Tibial artery (tissue), 4 donors: ENCODE measurements around the gene KIF1C.

Experiments
- DNase-seq, 2 donors: peaks; one replicate each; pipeline ENCODE4 v3.0.0-alpha.2; 2019
- H3K27ac ChIP-seq, 2 donors: fragments of 200-600 bp; sonication (generic) in 1 of 2; 1 replicate in 1 of 2; 2 replicates in 1 of 2; pipeline ENCODE4 v1.5.1; 2018 to 2019; ENCODE audit warnings: mild to moderate bottlenecking in 1 of 2
- H3K27me3 ChIP-seq, 2 donors: fragments of 200-600 bp; sonication (generic) in 1 of 2; one replicate each; pipeline versions ENCODE4 v1.5.1 to v1.6.0; 2016 to 2019
- H3K36me3 ChIP-seq, 3 donors: fragments of 200-600 bp; sonication (generic) in 2 of 3; one replicate each; pipeline ENCODE4 v1.5.1; 2016 to 2019; ENCODE audit warnings: mild to moderate bottlenecking in 2 of 3
- H3K4me1 ChIP-seq, 4 donors: fragments of 200-600 bp; sonication (generic) in 2 of 4; 1 replicate in 3 of 4; 2 replicates in 1 of 4; pipeline ENCODE4 v1.5.1; 2016 to 2019
- H3K4me3 ChIP-seq, 2 donors: fragments of 200-600 bp; sonication (generic) in 1 of 2; 1 replicate in 1 of 2; 2 replicates in 1 of 2; pipeline ENCODE4 v1.5.1; 2018 to 2019; ENCODE audit warnings: mild to moderate bottlenecking in 2 of 2
- H3K9me3 ChIP-seq, 3 donors: fragments of 200-600 bp; sonication (generic) in 1 of 3; one replicate each; pipeline ENCODE4 v1.5.1; 2016 to 2019
- intact Hi-C: fragments of 100-400 bp; cut with DNase I; formaldehyde crosslinking; loops from one replicate; pipeline ENCODE4 v1.15.0; 2023; ENCODE audit warnings: low total_unique reads
- TF ChIP-seq, protein P1 (sequence below), 2 experiments: fragments of 200-600 bp in 1 of 2; fragments of 450-650 bp in 1 of 2; IDR thresholded peaks; one replicate each; pipeline ENCODE4 v1.5.1; 2017 to 2019; ENCODE audit warnings: antibody characterized with exemption in 2 of 2, mild to moderate bottlenecking in 1 of 2, moderate library complexity in 1 of 2

KIF1C gene

DNA sequence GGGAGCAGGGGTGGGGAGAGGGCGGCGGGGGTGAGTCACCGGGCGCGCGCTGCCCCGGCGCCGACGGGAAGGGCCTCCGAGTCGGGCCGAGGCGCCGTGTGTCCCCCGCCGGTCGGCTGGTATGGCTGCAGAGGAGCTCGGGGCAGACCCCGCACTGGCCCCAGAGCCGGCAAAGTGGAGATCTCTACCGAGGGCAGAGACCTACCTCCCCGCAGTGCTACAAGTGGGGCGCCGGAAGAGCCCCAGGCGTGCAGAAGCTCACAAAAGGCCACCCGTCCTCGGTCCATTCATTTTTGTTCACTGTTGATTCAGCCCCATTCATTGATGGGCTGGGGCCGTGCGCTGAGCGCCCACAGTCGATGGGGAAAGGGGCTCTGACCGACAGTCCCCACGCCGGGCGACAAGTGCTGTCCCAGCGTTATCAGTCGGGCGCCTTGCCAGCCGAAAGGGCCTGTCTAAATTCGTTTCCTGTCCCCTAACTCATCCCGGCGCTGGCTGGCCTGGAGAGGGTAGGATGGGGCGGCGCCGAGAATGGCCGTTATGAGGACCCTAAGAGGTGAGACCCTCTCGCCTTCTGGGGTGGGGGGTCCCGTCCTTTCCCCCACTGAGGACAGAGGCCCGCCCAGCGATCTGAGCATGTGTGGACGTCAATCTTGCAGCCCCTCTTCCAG lies 47.5 kb upstream of the KIF1C start:
- Histone ChIP-seq H3K27ac (peak overlapping the region; percentile 95 to 99), H3K27me3 (no peaks in the 10 kb centered on the region), H3K4me1 (peaks cover 6 to 50% (median 37%) of the 10 kb centered on the region in 4 donors), H3K9me3 (no peaks in the 10 kb centered on the region), H3K4me3 (peak overlapping the region; percentile 93 to 100), H3K36me3 (peaks cover 14 to 20% (median 15%) of the 10 kb centered on the region in 3 donors)
- TF ChIP-seq, protein P1, sequence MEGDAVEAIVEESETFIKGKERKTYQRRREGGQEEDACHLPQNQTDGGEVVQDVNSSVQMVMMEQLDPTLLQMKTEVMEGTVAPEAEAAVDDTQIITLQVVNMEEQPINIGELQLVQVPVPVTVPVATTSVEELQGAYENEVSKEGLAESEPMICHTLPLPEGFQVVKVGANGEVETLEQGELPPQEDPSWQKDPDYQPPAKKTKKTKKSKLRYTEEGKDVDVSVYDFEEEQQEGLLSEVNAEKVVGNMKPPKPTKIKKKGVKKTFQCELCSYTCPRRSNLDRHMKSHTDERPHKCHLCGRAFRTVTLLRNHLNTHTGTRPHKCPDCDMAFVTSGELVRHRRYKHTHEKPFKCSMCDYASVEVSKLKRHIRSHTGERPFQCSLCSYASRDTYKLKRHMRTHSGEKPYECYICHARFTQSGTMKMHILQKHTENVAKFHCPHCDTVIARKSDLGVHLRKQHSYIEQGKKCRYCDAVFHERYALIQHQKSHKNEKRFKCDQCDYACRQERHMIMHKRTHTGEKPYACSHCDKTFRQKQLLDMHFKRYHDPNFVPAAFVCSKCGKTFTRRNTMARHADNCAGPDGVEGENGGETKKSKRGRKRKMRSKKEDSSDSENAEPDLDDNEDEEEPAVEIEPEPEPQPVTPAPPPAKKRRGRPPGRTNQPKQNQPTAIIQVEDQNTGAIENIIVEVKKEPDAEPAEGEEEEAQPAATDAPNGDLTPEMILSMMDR (IDR thresholded peaks at IDR 0.05): no peak
- peak in 1 of 2 donors; percentile 48 for DNase-seq
- intact Hi-C loops: no loop called here

DNA sequence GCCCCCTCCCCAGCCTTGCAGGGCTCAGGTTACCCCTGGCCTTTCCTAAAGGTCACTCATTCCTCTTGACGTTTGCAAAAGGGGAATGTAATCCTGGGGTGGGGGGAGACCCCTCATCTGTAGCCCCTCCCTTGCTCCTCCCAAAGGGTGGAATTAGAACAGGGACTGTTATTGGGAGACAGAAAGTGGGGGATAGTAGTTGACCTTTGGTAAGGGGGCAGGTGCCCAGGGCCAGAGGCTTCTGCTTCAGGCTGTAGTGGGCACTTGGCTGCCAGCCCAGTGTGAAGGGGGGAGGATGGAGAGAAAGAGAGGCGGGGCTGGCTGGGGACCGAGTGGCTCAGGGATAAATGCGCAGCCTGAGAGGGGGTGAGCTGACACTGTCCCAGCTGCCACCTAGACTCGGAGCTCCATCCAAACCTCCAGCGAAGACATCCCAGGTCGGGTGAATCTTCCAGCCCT lies 47.0 kb upstream of the KIF1C start, which contains the start of gene ENO3:
Gene ENO3, plus strand, starts transcription at position 374 of the 459 bp plus-strand sequence. CDS start 711 bp downstream, outside the sequence.
- no peaks in the 10 kb centered on the region for H3K9me3 ChIP-seq
- intact Hi-C loops: no loop called here
- no peaks in the 10 kb centered on the region for H3K27me3 ChIP-seq
- peaks cover 3 to 44% (median 31%) of the 10 kb centered on the region in 4 donors for H3K4me1 ChIP-seq
- peaks cover 9 to 14% (median 10%) of the 10 kb centered on the region in 3 donors for H3K36me3 ChIP-seq
- peak within 1 kb of the TSS; percentile 95 to 99 for H3K27ac ChIP-seq
- peak within 1 kb of the TSS; percentile 93 to 100 for H3K4me3 ChIP-seq
- TF ChIP-seq, protein P1 (IDR thresholded peaks at IDR 0.05): no peak
- no peak for DNase-seq

DNA sequence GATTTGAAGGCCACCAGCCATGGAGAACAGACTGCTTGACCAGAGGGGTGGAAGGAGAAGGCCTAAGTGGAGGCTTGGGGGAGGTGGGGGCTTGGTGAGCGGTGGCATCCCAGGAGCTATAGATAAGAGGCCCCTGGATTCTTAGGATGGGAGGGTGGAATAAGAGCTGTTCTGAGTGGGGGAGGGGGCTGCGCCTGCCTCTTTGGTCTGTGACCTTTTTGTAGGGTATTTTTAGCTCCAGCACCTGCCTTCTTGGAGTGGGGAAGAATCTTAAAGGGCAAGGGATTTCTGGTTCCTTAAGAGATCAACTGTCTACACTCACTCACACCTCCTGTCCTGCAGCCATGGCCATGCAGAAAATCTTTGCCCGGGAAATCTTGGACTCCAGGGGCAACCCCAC lies 46.3 kb upstream of the KIF1C start:
- Histone ChIP-seq H3K4me3 (no peak overlapping the region), H3K27ac (no peak overlapping the region), H3K27me3 (no peaks in the 10 kb centered on the region), H3K4me1 (peaks cover 0 to 37% (median 24%) of the 10 kb centered on the region in 4 donors), H3K36me3 (peaks cover 2 to 7% (median 3%) of the 10 kb centered on the region in 3 donors), H3K9me3 (no peaks in the 10 kb centered on the region)
- intact Hi-C loops: no loop called here
- no peak for DNase-seq
- TF ChIP-seq, protein P1 (IDR thresholded peaks at IDR 0.05): no peak

DNA sequence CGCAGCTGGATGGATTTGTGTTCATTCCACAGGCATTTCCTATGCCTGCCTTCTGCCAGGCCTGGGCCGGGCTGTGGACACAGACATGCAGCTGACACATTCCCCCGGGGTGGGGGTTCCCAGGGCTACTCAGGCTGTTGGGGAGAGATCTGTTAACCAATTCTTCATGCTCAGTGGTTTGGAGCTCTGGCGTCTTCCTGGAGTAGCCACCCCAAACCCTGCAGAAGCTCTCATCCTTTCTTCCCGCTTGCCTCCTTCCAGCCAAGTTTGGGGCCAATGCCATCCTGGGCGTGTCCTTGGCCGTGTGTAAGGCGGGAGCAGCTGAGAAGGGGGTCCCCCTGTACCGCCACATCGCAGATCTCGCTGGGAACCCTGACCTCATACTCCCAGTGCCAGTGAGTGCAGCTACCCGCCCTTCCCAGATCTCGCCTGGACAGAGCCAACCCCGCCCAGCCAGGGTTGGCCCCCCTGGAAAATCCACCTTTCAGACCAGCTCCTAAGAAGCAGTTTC lies 44.2 kb upstream of the KIF1C start:
- peak overlapping the region; percentile 64 to 72 for H3K27ac ChIP-seq
- H3K9me3 ChIP-seq: no peaks in the 10 kb centered on the region

DNA sequence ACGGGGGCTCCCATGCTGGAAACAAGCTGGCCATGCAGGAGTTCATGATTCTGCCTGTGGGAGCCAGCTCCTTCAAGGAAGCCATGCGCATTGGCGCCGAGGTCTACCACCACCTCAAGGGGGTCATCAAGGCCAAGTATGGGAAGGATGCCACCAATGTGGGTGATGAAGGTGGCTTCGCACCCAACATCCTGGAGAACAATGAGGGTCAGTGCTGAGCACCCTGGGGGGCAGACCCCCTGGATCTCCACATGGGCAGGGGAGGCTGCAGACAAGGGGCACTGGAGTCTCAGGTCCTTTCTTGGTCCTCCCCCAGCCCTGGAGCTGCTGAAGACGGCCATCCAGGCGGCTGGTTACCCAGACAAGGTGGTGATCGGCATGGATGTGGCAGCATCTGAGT lies 42.7 kb upstream of the KIF1C start:
- peaks cover 0 to 31% (median 17%) of the 10 kb centered on the region in 4 donors for H3K4me1 ChIP-seq
- no peak for DNase-seq
- intact Hi-C loops: no loop called here

More for the DNA sequence above, 44.2 kb upstream of the KIF1C start:
- no peak for DNase-seq
- Histone ChIP-seq H3K4me1 (peaks cover 0 to 34% (median 19%) of the 10 kb centered on the region in 4 donors), H3K36me3 (peaks cover 2 to 9% (median 6%) of the 10 kb centered on the region in 3 donors), H3K4me3 (no peak overlapping the region), H3K27me3 (no peaks in the 10 kb centered on the region)
- intact Hi-C loops: no loop called here
- TF ChIP-seq, protein P1 (IDR thresholded peaks at IDR 0.05): no peak

More for the DNA sequence above, 42.7 kb upstream of the KIF1C start:
- no peak overlapping the region for H3K4me3 ChIP-seq
- peaks cover 18 to 22% (median 22%) of the 10 kb centered on the region in 3 donors for H3K36me3 ChIP-seq
- H3K27me3 ChIP-seq: no peaks in the 10 kb centered on the region
- TF ChIP-seq, protein P1 (IDR thresholded peaks at IDR 0.05): no peak
- H3K27ac ChIP-seq: no peak overlapping the region
- no peaks in the 10 kb centered on the region for H3K9me3 ChIP-seq
